SIG-M5 (cell line): ENCODE measurements around the gene DNAI1.

Experiments
- DNase-seq: peaks from one replicate; lab custom pipeline; 2025; lab: John Stamatoyannopoulos, UW

The DNAI1 gene

DNA sequence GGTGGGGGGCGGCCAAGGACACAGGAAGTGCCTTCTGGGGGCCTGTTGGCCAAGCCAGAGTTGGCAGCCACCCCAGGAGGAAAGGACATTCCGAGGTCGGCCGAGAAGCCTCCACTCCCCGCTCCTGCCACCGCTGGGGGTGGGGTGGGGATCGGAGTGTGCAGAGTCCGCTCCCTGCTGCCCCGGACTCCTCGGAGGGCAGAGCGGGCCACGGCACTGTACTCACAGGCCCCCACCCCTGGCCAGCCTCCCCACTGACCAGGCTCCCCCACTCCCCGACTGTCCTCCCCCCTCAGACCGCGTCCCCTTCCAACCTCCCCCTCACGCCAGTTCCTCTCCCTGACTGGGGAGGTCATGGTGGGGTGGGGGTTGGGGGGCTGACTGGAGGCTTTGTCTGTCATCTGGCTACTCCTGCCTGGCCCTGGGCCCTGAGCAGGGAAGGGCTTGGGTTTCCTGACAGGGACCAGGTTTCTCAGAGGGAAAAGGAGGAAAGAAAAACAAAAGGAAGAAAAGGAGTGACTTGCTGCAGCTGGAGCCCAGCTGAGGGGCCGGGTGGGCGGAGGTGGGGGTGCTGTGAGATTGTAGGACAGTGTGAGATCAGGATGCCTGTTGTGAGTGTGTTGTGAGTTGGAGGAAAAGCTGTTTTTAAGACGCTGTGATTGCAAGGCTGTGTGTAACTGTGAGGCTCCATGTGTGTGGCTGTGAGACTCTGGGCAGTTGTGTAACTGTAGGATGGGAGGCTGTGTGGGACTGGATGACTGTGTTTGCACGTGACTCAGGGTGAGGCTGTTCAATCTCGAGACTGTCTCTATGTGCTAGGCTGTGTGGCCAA is 101.2 kb downstream of the DNAI1 start:
- no peak for DNase-seq

- no peak for DNase-seq
Measured at GRCh38 chr9:34560599-34561214, 102.1 kb downstream of the DNAI1 start.

GRCh38 chr9:34562135-34562745 is 103.6 kb downstream of the DNAI1 start:
- DNase-seq = no peak

GRCh38 chr9:34563262-34563661 is 104.7 kb downstream of the DNAI1 start:
- no peak for DNase-seq

DNA sequence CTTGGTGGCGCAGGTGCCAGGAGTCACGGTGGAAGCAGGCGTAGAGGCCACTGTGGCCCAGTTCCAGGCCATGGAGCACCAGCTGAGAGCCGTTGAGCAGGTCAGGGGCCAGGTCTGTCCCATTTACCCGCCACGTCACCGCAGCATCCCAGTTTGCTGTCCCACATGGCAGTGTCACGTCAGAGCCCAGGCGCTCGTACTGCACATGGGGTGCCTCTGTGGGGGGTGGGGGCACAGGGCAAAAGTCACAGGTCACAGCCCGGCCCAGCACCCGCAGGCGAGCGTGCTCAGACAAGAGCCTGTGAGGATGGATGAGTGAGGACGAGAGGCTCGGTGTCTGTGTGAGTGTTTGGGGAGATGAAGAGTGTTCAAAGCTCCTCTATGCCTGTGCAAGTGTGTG is 106.0 kb downstream of the DNAI1 start:
- DNase-seq = no peak

GRCh38 chr9:34565856-34566255 is 107.3 kb downstream of the DNAI1 start:
- no peak for DNase-seq

DNA sequence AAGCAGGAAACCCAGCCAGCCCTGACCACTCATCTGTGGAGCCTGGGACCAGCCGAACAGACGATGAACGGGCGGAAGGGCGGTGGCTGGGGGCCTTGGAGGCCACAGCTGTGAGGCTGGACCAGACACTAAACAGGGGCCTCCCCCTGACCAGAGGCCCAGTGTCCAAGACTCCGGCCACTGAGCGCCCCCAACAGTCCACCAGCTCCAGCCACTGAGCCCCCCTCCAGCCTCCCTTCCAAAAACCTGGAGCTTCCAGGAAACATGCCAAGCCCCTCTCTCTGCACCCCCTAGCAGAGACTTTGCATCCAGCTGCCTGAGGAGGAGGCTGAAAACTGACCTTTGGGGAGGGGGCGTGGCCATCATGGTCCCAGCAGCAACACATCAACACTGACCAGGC is 107.7 kb downstream of the DNAI1 start:
- no peak for DNase-seq

DNA sequence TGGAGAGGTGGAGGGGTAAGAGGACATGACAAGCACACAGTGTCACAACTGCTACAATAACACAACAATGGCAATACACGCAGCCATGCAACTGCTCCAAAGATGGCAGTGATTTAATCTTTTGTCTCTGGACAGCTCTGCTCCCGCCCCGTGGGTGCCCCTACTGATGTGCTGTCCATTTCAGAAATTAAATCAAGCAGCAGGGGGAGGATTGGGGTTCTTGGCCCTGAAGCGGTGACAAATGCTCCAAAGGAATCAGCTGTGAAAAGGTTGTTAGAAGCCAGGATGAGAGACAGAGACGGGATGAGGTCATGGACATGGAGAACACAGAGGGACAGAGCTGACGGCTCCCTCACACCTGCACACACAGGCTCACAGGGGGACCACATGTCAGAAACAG is 108.4 kb downstream of the DNAI1 start:
- DNase-seq = no peak

GRCh38 chr9:34568133-34568532 is 109.5 kb downstream of the DNAI1 start:
- DNase-seq = no peak

GRCh38 chr9:34568774-34569173 is 110.2 kb downstream of the DNAI1 start:
- no peak for DNase-seq

- DNase-seq = no peak
Measured at GRCh38 chr9:34570376-34570775, 111.8 kb downstream of the DNAI1 start.
